Measurements from ENCODE around the gene TGFBI.

GRCh38 chr5:135985951-135986350 lies 42.8 kb upstream of the TGFBI start:
- TF ChIP-seq CTCF (IDR thresholded peaks at IDR 0.05; ENCODE audit: low read depth, low read length), result no peak
- no peak for TF ChIP-seq MAX (IDR thresholded peaks at IDR 0.05; ENCODE audit: low read depth, low read length)

Data from NB4 (cell line).